HCT116 (cell line): ENCODE data around the gene MDFIC. TPM values are rescaled to one million over a fixed set of nuclear protein-coding genes. Genes with fewer than 3 reads are reported as not detected.
A peak's percentile ranks its signal among the peaks of the same experiment; 100 is the strongest.

Source experiments
- ATAC-seq: fragments of 200-7000 bp; cut with Tn5 transposase; 2 replicates; pipeline ENCODE4 v1.9.1; 2020; ENCODE audit warnings: mild to moderate bottlenecking, moderate library complexity
- BruUV-seq: library from RNA; stranded (reverse); fragments of 400-500 nt; replicated peaks from 2 replicates; lab custom pipeline; 2021; lab: Mats Ljungman, UMichigan
- CTCF ChIA-PET: fragments of 300-600 bp; sonication (Branson Sonifier 250); formaldehyde crosslinking; loops from one replicate; lab custom pipeline; 2021; ENCODE audit warnings: antibody characterized with exemption; lab: Charles Lee
- POLR2A ChIA-PET: fragments of 300-600, 350-600 bp; sonication (Branson Sonifier 250); formaldehyde crosslinking; loops from one replicate; lab custom pipeline; 2021; ENCODE audit warnings: antibody characterized with exemption; lab: Charles Lee
- RAD21 ChIA-PET, 2 experiments: fragments of 300-600 bp; sonication (Branson Sonifier 250); formaldehyde crosslinking; loops; one replicate each; lab custom pipeline; 2023; ENCODE audit warnings: low total read pairs in 2 of 2; ENCODE audit not compliant: uncharacterized antibody in 2 of 2, unreplicated experiment in 2 of 2, low non-redundant PET in 1 of 2; lab: Charles Lee
- DNase-seq: peaks from one replicate; pipeline ENCODE4 v3.0.0-alpha.2; 2010; ENCODE audit warnings: low read depth, low spot score
- H2AFZ ChIP-seq: fragments of 200-600 bp; shearing (Covaris generic), sonication (generic); 2 replicates; pipeline ENCODE4 v1.6.1; 2017; ENCODE audit warnings: low read depth, mixed run types, mixed read lengths, antibody characterized with exemption, low read length; ENCODE audit not compliant: poor library complexity, severe bottlenecking
- H3K27ac ChIP-seq: 2 replicates; pipeline ENCODE4 v1.5.1; 2012; ENCODE audit warnings: low read depth, low read length
- H3K27me3 ChIP-seq: fragments of 200-600 bp; sonication (generic); 2 replicates; pipeline ENCODE4 v1.6.1; 2016; ENCODE audit warnings: mixed run types, low read length, mixed read lengths; ENCODE audit not compliant: insufficient read depth
- H3K36me3 ChIP-seq, 2 experiments: fragments of 200-500 bp in 1 of 2; fragments of 200-600 bp in 1 of 2; sonication (Bioruptor generic) in 1 of 2; sonication (generic) in 1 of 2; 2 replicates each; pipeline versions ENCODE4 v1.5.1 to v1.6.1; 2014 to 2016; ENCODE audit warnings: low read length in 2 of 2, inconsistent platforms in 1 of 2, mixed read lengths in 1 of 2, mixed run types in 1 of 2; ENCODE audit not compliant: insufficient read depth in 2 of 2, control insufficient read depth in 1 of 2
- H3K4me1 ChIP-seq, 2 experiments: fragments of 200-600 bp in 1 of 2; sonication (generic) in 1 of 2; 2 replicates each; pipeline versions ENCODE4 v1.5.1 to v1.6.1; 2012 to 2017; ENCODE audit warnings: low read length in 2 of 2, inconsistent platforms in 1 of 2, mild to moderate bottlenecking in 1 of 2, mixed read lengths in 1 of 2, mixed run types in 1 of 2, moderate library complexity in 1 of 2; ENCODE audit not compliant: insufficient read depth in 2 of 2, control insufficient read depth in 1 of 2
- H3K4me2 ChIP-seq: fragments of 200-600 bp; sonication (generic); 2 replicates; pipeline ENCODE4 v1.6.1; 2017; ENCODE audit warnings: mixed run types, low read length, mixed read lengths
- H3K4me3 ChIP-seq, 2 experiments: fragments of 200-600 bp in 1 of 2; sonication (generic) in 1 of 2; replicated peaks in 1 of 2; 2 replicates each; pipeline ENCODE4 v1.5.1; 2011 to 2016; ENCODE audit warnings: low read length in 2 of 2, control low read depth in 1 of 2, low read depth in 1 of 2, mild to moderate bottlenecking in 1 of 2, mixed read lengths in 1 of 2, mixed run types in 1 of 2
- H3K79me2 ChIP-seq: fragments of 200-600 bp; sonication (generic); 2 replicates; pipeline ENCODE4 v1.6.1; 2017; ENCODE audit warnings: mild to moderate bottlenecking, mixed run types, low read length, moderate library complexity, mixed read lengths; ENCODE audit not compliant: insufficient read depth
- H3K9ac ChIP-seq: fragments of 200-600 bp; sonication (generic); 2 replicates; pipeline ENCODE4 v1.6.1; 2016; ENCODE audit warnings: low read length, mixed read lengths
- H3K9me2 ChIP-seq: fragments of 200-600 bp; sonication (generic), shearing (Covaris generic); 2 replicates; pipeline ENCODE4 v1.6.1; 2017; ENCODE audit warnings: mixed run types, mild to moderate bottlenecking, moderate library complexity; ENCODE audit not compliant: insufficient read depth
- H3K9me3 ChIP-seq, 2 experiments: fragments of 200-500 bp in 1 of 2; fragments of 200-600 bp in 1 of 2; sonication (Bioruptor generic) in 1 of 2; sonication (generic) in 1 of 2; 2 replicates each; pipeline ENCODE4 v1.6.1; 2014 to 2017; ENCODE audit warnings: low read length in 2 of 2, mixed read lengths in 2 of 2, inconsistent platforms in 1 of 2, low read depth in 1 of 2, mild to moderate bottlenecking in 1 of 2, mixed run types in 1 of 2, moderate library complexity in 1 of 2; ENCODE audit not compliant: control insufficient read depth in 1 of 2, insufficient read depth in 1 of 2
- H4K20me1 ChIP-seq: fragments of 200-600 bp; sonication (generic), shearing (Covaris generic); 2 replicates; pipeline ENCODE4 v1.6.1; 2017; ENCODE audit warnings: mixed run types, mild to moderate bottlenecking, moderate library complexity; ENCODE audit not compliant: insufficient read depth
- EGR1 ChIP-seq: IDR thresholded peaks from 2 replicates; pipeline ENCODE4 v1.6.1; 2012; ENCODE audit warnings: low read depth
- ELF1 ChIP-seq: IDR thresholded peaks from 2 replicates; pipeline ENCODE4 v1.6.1; 2012; ENCODE audit warnings: low read depth, borderline replicate concordance
- POLR2A ChIP-seq: IDR thresholded peaks from 2 replicates; pipeline ENCODE4 v1.7.0; 2011; ENCODE audit warnings: borderline replicate concordance; ENCODE audit not compliant: insufficient read depth, insufficient read length; ENCODE audit errors: extremely low read depth
- POLR2AphosphoS5 ChIP-seq: IDR thresholded peaks from 2 replicates; pipeline ENCODE4 v1.6.1; 2011; ENCODE audit warnings: mild to moderate bottlenecking, low read depth, low read length, moderate library complexity
- RAD21 ChIP-seq: IDR thresholded peaks from 2 replicates; pipeline ENCODE4 v1.6.1; 2012; ENCODE audit warnings: low read depth, mild to moderate bottlenecking
- TCF7L2 ChIP-seq: IDR thresholded peaks from 2 replicates; pipeline ENCODE4 v1.7.0; 2011; ENCODE audit warnings: borderline replicate concordance, inconsistent platforms; ENCODE audit not compliant: insufficient read depth, insufficient read length; ENCODE audit errors: extremely low read depth
- ZNF274 ChIP-seq: fragments of 200-500 bp; sonication (Bioruptor generic); IDR thresholded peaks from 2 replicates; pipeline ENCODE4 v1.6.1; 2014; ENCODE audit warnings: mild to moderate bottlenecking, low read depth, low read length, inconsistent platforms
- intact Hi-C: fragments of 100-400 bp; cut with micrococcal nuclease; formaldehyde crosslinking; loops from 2 replicates; pipeline ENCODE4 v1.10.0; 2022
- total RNA-seq: library from RNA; stranded (reverse); gene quantifications from one replicate; pipeline ENCODE4 v1.2.1, GENCODE V29; 2021; ENCODE audit not compliant: unreplicated experiment
- TF ChIP-seq, protein P1 (sequence below): IDR thresholded peaks from 2 replicates; pipeline ENCODE4 v1.6.1; 2011; ENCODE audit warnings: mild to moderate bottlenecking, low read length, moderate library complexity; ENCODE audit not compliant: insufficient replicate concordance; ENCODE audit errors: extremely low read depth
- TF ChIP-seq, protein P2 (sequence below): IDR thresholded peaks from 2 replicates; pipeline ENCODE4 v1.6.1; 2012

MDFIC gene
- total RNA-seq, 1 experiment from 2014 or later = 8.3 TPM

DNA sequence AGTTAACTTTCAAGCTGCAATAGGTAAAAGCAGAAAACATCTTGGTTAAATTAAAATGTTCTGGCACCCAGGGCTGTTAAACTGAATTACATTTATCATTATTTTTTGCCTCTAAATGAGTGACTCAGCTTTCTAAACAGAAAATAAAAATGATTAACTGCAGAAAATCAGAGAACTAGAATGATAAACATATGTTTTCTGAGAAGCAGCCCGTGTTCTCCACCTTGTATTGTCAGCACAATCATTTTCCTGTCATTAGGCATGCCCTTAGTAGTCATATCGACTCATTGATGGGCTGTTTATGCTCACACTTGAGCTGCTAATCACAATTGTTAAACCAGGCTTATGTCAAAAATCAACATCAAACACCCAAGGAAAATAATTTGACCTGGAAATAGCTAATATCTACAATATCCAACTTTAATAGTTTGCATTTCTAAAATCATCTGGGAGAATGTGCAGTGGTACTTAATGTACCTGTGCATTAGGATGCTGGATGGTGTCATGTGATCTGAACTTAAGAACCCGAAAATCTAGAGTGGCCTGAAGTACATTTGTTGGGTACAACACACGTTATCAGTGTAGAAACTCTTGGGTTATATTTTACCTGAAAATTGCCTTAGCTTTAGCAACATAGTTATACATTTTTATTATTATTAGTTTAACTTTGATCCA is 2.3 kb downstream of the MDFIC start:
- Histone ChIP-seq H3K79me2 (no peaks in the 10 kb centered on the region), H2AFZ (no peak overlapping the region), H3K9me2 (no peaks in the 10 kb centered on the region; the same call in 1 of the 2 replicates), H3K4me1 (peaks cover 0 to 9% of the 10 kb centered on the region in 2 experiments; a peak in 2 of 4 replicates), H3K27ac (no peak overlapping the region), H3K27me3 (no peaks in the 10 kb centered on the region), H3K9me3 (no peaks in the 10 kb centered on the region), H3K4me3 (no peak overlapping the region), H3K9ac (no peak overlapping the region), H3K4me2 (peak overlapping the region; percentile 74; the same call in 1 of the 2 replicates)
- no peak for DNase-seq
- intact Hi-C loops = no loop called here
- BruUV-seq = no TSS peak
- CTCF ChIA-PET = no interaction called here
- POLR2A ChIA-PET = interaction anchor here (0.6 to 0.8 kb wide), 2 partner anchors 9 to 52 kb away, joined by 3 read pairs; no protein-coding TSS in a partner anchor
- no peak for TF ChIP-seq POLR2AphosphoS5
- TF ChIP-seq, protein P1, sequence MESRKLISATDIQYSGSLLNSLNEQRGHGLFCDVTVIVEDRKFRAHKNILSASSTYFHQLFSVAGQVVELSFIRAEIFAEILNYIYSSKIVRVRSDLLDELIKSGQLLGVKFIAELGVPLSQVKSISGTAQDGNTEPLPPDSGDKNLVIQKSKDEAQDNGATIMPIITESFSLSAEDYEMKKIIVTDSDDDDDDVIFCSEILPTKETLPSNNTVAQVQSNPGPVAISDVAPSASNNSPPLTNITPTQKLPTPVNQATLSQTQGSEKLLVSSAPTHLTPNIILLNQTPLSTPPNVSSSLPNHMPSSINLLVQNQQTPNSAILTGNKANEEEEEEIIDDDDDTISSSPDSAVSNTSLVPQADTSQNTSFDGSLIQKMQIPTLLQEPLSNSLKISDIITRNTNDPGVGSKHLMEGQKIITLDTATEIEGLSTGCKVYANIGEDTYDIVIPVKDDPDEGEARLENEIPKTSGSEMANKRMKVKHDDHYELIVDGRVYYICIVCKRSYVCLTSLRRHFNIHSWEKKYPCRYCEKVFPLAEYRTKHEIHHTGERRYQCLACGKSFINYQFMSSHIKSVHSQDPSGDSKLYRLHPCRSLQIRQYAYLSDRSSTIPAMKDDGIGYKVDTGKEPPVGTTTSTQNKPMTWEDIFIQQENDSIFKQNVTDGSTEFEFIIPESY = no peak
- TF ChIP-seq RAD21 = no peak
- TF ChIP-seq TCF7L2 = no peak
- no peak for TF ChIP-seq ELF1
- TF ChIP-seq, protein P2, sequence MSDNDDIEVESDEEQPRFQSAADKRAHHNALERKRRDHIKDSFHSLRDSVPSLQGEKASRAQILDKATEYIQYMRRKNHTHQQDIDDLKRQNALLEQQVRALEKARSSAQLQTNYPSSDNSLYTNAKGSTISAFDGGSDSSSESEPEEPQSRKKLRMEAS = no peak
- TF ChIP-seq POLR2A = no peak
- TF ChIP-seq EGR1 = no peak
- no peak for TF ChIP-seq ZNF274
- TF ChIP-seq, all 23 proteins: peak for 0
- RAD21 ChIA-PET = no interaction called here
- H3K36me3 ChIP-seq = no peaks in the 10 kb centered on the region
- no peaks in the 10 kb centered on the region for H4K20me1 ChIP-seq
- ATAC-seq = no peak
